HFFc6 (cell line): ENCODE measurements around the gene ATG14. TPM values are rescaled to one million over a fixed set of nuclear protein-coding genes. Genes with fewer than 3 reads are reported as not detected.
A peak's percentile ranks its signal among the peaks of the same experiment; 100 is the strongest.

Experiments
- DNase-seq: peaks from one replicate; pipeline ENCODE4 v3.0.0-alpha.2; 2018
- H3K27ac Mint-ChIP-seq: 2 replicates; pipeline ENCODE4 v1.8.0; 2020; ENCODE audit warnings: mild to moderate bottlenecking, mixed read lengths
- H3K27me3 Mint-ChIP-seq: 2 replicates; pipeline ENCODE4 v1.8.0; 2021; ENCODE audit warnings: mild to moderate bottlenecking, moderate library complexity, mixed read lengths; ENCODE audit not compliant: insufficient read depth
- H3K36me3 Mint-ChIP-seq: 2 replicates; pipeline ENCODE4 v1.8.0; 2021; ENCODE audit warnings: low read depth, mixed read lengths
- H3K4me1 Mint-ChIP-seq: 2 replicates; pipeline ENCODE4 v1.8.0; 2020; ENCODE audit warnings: low read depth, mixed read lengths
- H3K4me3 Mint-ChIP-seq: 2 replicates; pipeline ENCODE4 v1.8.0; 2020; ENCODE audit warnings: mild to moderate bottlenecking, moderate library complexity, mixed read lengths
- H3K9me3 Mint-ChIP-seq: 2 replicates; pipeline ENCODE4 v1.8.0; 2020; ENCODE audit warnings: mild to moderate bottlenecking, mixed read lengths
- CTCF ChIP-seq: fragments of 200-600 bp; sonication (generic); IDR thresholded peaks from 2 replicates; pipeline ENCODE4 v1.5.0; 2021; ENCODE audit warnings: antibody characterized with exemption, mild to moderate bottlenecking
- total RNA-seq, 6 experiments: library from RNA; stranded (reverse); fragmentation: NEBNext Ultra II Directional; extraction: Animal tissue kit (Norgen Biotek cat#: 25700); gene quantifications; 2 replicates in 1 of 6; 3 replicates in 5 of 6; pipeline ENCODE4 v1.2.3, GENCODE V29; 2021

Gene ATG14
- total RNA-seq, 6 experiments from 2014 or later: 7.9 to 9.2 (median 8.5) TPM

- H3K4me1 Mint-ChIP-seq: no peaks in the 10 kb centered on the region
- no peak overlapping the region for H3K4me3 Mint-ChIP-seq
- DNase-seq: no peak
- H3K36me3 Mint-ChIP-seq: no peaks in the 10 kb centered on the region; the same call in 1 of the 2 replicates
- H3K27ac Mint-ChIP-seq: no peak overlapping the region
- H3K27me3 Mint-ChIP-seq: no peaks in the 10 kb centered on the region
- no peaks in the 10 kb centered on the region for H3K9me3 Mint-ChIP-seq
- TF ChIP-seq CTCF: no peak
Measured at GRCh38 chr14:55352201-55352600, 59.4 kb downstream of the ATG14 start.

GRCh38 chr14:55351111-55351510, 60.5 kb downstream of the ATG14 start:
- Mint-ChIP-seq H3K4me1 (0 out of 2 replicates have a peak, but pooled peaks cover 4% of the 10 kb centered on the region), H3K27ac (no peak overlapping the region), H3K27me3 (no peaks in the 10 kb centered on the region), H3K4me3 (no peak overlapping the region), H3K9me3 (no peaks in the 10 kb centered on the region), H3K36me3 (no peaks in the 10 kb centered on the region; the same call in 1 of the 2 replicates)
- no peak for TF ChIP-seq CTCF
- DNase-seq: no peak

GRCh38 chr14:55350461-55350860, 61.2 kb downstream of the ATG14 start:
- Mint-ChIP-seq H3K27ac (no peak overlapping the region), H3K4me1 (0 out of 2 replicates have a peak, but pooled peaks cover 6% of the 10 kb centered on the region), H3K9me3 (no peaks in the 10 kb centered on the region), H3K4me3 (no peak overlapping the region), H3K36me3 (no peaks in the 10 kb centered on the region; the same call in 1 of the 2 replicates), H3K27me3 (no peaks in the 10 kb centered on the region)
- no peak for DNase-seq
- peak; percentile 27; the same call in 1 of the 2 replicates for TF ChIP-seq CTCF

GRCh38 chr14:55349565-55349964, 62.1 kb downstream of the ATG14 start:
- H3K9me3 Mint-ChIP-seq: no peaks in the 10 kb centered on the region
- peaks cover 7% of the 10 kb centered on the region; the same call in 1 of the 2 replicates for H3K4me1 Mint-ChIP-seq
- no peak overlapping the region for H3K27ac Mint-ChIP-seq
- DNase-seq: no peak
- H3K27me3 Mint-ChIP-seq: no peaks in the 10 kb centered on the region
- no peak for TF ChIP-seq CTCF
- H3K4me3 Mint-ChIP-seq: no peak overlapping the region
- no peaks in the 10 kb centered on the region; the same call in 1 of the 2 replicates for H3K36me3 Mint-ChIP-seq

- H3K27ac Mint-ChIP-seq: no peak overlapping the region
Measured at GRCh38 chr14:55348766-55349453, 62.7 kb downstream of the ATG14 start.

More at GRCh38 chr14:55348766-55349453, 62.7 kb downstream of the ATG14 start:
- Mint-ChIP-seq H3K9me3 (no peaks in the 10 kb centered on the region), H3K36me3 (no peaks in the 10 kb centered on the region; the same call in 1 of the 2 replicates), H3K4me1 (peaks cover 13% of the 10 kb centered on the region; the same call in 1 of the 2 replicates), H3K27me3 (no peaks in the 10 kb centered on the region), H3K4me3 (no peak overlapping the region)
- no peak for TF ChIP-seq CTCF
- DNase-seq: no peak
